GM18511 (cell line): ENCODE data around the gene LMO3.

Source experiments
- ATAC-seq: cut with Tn5 transposase; IDR thresholded peaks from one replicate; pipeline ENCODE4 v1.9.1; 2021; ENCODE audit warnings: mild to moderate bottlenecking, moderate library complexity; ENCODE audit not compliant: unreplicated experiment

The LMO3 gene

DNA sequence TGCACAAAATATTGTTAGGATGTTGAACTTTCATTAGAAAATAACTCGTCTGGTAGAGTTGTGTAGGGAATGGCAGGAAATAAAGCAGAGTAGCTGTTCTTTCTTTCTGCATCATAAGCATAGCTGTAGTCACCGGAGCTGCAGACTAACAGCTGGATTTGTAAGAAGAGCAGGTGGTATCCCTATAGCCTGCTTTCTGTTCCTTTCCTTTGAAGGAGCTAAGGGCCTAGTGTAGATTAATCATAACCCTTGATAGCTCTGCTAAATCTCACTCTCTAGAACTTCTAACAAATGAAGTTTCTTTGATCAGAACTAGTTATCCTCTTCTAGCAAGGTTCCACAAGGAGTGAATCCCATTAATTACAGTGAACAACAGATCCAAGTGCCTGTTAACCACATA is 3.5 kb downstream of the LMO3 start:
- ATAC-seq, result no peak

DNA sequence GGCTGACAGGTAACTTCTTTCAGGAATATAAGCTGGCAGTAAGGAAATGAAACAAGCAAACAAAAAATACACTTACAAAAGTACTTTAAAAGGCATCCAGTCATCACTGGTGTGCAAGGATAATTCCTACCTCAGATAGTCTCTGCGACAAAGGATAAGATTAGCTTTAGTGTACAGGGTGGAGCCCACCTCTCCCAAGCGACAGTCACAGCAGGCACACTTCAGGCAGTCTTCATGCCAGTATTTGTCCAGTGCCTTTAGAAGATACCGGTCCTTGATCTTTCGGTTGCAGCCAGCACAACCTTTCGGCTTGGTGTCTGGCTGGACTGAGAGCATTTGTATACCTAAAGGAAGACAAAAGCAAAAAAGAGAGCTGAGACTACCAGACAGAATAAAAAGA is 5.4 kb downstream of the LMO3 start:
- no peak for ATAC-seq

DNA sequence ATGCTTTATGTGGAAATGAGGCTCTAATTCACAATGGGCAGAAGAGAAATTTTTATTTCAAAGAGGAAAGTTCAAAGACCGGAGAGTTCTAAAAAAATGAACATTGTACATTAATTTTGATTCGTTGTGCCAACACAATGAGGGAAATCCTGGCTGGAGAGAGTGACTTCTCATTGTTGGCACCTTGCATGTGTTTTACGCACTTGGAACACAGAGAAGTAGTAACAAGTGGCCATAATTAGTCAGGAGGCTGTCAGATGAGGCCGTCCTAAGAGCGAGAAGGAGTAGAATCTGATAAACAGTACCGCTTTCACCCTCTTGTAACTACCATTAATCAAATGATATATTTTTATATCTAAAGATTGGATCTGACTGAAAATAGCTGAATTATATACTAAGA is 6.9 kb downstream of the LMO3 start:
- no peak for ATAC-seq

DNA sequence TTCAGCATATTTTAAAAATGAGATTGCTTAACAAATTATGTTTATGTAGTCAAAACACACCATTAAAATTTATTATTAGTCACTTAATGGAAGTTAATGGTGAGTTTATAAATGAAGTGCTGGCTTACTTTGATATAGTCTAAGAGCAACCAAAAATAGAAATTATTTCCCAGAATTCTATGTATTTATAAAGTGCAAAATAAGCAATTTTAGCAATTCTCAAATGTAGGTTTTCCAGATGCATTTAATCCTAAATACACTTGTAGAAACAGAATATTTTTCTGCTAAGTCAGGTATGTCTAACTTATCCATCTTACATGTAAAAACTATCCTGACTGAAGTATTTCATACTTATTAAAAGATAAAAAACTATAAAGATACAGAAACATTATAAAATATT is 11.2 kb downstream of the LMO3 start:
- ATAC-seq, result no peak

DNA sequence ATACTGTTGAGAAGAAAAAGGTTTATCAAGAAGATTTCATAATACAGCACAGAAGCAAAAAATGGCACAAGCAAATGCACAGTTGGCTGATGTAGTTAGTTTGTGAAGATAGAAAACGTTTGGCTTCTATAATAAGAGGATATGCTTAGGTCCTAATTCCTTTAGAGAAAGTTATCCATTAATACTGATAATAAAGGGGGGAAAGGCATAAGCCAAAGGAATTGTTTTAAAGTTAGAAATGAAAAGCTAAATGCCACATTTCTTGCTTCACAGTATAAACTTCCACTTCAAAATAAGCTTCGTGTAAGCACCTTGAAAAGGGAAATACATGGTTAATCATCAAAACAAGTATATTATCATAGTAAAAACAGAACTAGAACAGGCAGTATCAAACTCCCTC is 12.4 kb downstream of the LMO3 start:
- ATAC-seq, result no peak

DNA sequence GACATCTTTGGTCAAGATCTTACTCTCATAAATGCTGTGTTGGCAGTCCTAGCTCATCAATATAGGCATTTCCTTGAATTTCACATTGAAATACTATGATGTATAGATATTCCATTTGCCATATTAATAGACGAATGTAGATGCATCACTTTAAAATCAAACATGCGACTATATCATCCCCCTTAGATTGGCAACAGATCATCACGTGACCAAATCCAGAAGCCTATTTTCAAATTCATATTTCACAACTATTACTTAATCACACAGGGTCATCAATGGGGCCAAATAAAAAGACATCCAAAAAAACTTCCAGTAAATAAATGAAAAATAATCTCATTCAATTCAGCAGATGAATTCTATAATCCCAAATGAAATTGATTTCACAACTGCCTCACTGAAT is 15.3 kb downstream of the LMO3 start:
- no peak for ATAC-seq

DNA sequence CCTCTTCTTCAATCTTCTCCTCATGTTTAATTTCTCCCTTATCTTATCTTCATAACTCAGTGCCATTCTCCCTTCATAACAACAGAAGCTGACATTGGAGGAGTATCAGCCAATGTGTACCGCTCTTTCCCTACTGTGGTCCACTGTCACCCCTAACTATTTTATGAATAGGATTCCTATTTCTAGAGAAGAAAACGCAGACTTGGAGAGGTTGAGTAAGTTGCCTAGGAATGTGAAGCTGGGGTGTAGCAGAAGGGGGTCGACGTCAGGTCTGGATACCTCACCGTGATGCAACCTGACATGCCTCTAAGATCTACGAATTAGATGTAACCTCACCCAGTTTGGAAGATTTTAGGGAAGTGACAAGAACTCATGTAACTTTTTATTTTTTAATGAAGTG is 17.1 kb downstream of the LMO3 start:
- no peak for ATAC-seq

DNA sequence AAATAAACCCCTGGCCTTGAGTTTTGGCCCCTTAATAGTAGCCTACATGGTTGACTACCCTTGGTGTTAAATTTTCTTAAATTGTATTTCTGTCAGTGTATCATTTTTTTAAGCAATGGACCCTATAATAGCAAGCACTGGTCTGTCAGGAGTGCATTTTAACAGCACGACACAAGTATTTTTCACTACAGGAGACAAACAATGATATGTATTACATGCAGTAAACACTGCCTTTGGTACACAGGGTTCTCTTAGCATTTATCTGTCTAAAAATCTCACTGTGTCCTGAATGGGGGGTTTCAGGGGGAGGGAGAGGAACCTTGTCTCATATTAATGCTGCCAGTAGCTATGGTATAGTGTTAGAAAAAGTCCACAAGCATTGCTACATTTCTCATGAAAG is 18.4 kb downstream of the LMO3 start:
- ATAC-seq, result no peak

DNA sequence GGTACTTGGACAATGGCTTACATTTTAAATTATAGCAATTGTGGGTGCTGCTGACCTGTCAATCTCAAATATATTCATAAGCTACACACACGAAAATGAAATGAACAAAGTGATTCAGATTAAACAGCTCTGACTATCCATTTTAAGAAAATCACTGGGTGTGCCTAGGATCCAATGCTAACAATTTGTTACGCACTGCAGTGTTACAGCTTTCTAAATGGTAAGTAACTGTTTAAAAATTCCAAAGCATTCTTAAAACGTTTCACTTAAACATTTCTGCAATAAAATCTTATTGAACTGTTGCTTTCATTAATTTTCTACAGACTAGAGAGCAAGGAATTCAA is 18.9 kb downstream of the LMO3 start:
- ATAC-seq, result no peak

DNA sequence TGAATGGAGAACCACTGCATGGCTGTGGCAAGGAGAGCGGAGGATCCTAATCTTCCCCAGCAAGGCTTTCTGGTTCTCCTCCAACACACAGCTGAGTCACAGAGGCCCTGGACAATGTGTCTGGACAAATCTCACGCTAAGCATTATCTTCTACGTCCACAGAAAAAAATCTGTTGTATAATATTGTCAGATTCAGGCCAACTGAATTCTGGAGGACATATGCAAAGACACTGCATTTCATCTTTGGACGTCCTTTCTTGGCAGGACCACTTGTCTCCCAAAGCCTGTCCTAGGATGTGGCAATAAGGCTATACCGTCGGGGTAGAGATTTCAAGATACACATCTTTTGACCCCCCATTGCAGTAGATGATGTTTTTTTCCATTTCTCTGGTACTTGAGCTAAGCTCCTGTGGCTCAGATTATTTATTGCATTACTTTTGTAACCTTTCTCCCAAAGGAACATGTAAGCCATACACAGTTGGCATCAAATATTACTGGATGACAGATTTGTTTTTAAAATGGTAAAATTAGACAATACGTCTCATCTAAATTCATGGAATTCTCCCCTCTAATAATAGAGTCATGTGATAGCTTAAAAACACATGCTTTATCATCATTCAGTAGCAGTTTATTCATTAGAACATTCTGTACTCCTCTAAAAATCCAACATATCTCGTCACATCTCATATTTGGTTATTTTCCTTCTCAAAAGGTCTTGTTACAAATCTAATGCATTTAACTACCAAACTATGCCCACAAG is 19.4 kb downstream of the LMO3 start:
- ATAC-seq, result no peak

DNA sequence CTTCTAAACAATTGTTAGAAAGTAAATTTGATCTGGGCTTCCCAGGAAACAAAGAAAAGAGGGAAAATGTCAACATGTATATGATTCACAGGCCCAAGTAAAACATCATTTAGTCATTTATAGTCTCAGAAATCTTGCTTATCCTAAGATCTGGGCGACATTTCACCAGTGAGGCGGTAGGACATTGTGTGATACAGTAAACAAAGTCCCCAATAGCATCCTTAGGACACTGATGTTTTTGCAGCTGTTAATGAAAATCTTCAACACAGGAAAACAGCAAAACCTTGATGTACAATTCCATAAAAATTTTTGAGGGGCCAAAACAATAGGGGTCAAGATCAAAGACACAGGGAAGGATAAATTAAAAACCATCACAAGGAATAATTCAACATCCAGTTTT is 20.2 kb downstream of the LMO3 start:
- no peak for ATAC-seq

DNA sequence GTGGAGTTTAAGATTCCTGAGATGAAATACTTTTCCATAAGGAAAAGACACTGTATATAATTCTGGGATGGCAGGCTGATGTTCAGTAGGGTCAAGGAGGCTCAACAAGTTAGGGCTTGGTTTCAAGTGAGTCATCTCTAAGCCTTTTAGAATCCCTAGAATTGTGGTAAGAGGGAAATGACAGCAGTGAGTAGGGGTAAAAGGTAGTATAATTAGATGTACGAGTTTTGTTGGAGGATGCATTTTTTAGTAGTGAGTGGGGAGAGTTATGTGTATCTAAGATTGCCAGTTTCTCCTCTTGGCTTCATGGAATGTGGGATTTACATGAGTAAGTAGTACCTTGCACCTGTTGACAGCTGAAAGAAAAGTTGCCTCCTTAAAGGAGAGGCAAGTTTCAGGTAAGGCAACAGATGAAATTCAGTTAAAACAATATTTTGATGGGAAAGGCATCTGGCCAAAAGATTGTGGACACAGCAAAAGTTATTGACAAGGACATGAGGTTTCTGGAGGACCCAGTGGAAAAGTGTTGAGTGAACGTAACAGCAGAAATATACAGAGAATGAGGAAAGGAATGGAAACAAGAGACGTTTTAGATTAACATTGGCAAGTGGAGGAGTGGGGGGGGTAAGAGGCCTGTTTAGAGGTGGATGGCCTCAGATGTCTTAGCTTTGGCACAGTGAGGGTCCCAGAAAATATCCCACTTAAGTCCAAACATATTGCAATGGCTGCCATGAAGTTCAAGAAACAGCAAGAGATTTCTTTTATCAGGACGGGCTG is 21.8 kb downstream of the LMO3 start:
- ATAC-seq, result no peak

DNA sequence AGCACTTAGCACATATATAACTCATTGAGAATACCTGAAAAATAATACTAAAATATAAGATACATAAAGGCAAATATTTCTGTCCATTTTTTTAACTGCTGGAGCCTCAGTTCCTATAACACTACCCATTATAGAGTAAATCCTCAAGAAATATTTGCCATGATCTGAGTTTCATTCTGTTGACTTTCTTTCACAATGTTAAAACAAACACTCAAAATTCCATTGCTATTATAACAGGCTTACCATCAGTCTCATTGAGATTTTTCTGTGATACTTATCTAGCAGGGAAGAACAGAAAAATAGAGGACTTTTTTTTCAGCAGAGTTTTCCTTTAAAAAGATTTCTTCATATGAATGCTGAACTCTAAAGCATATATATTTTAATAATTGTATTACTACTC is 24.5 kb downstream of the LMO3 start:
- ATAC-seq, result no peak

DNA sequence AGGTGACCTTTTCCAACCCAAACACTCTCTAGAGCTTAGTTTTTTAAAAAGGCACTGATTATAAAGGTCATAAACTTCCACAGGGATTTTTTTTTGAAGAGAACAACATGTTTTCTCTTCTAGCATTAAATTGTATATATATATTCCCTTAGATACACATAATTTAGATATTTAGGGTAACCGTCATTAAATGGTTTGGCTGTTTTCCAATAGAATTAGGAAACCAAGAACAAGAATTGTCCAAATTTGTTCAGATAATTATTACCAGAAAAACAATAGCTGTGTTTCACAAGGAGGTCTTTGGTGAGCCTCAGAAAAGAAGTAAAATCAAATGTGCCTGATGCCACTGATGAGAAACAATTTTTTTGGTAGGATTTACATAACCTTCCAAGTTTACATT is 26.9 kb downstream of the LMO3 start:
- no peak for ATAC-seq

DNA sequence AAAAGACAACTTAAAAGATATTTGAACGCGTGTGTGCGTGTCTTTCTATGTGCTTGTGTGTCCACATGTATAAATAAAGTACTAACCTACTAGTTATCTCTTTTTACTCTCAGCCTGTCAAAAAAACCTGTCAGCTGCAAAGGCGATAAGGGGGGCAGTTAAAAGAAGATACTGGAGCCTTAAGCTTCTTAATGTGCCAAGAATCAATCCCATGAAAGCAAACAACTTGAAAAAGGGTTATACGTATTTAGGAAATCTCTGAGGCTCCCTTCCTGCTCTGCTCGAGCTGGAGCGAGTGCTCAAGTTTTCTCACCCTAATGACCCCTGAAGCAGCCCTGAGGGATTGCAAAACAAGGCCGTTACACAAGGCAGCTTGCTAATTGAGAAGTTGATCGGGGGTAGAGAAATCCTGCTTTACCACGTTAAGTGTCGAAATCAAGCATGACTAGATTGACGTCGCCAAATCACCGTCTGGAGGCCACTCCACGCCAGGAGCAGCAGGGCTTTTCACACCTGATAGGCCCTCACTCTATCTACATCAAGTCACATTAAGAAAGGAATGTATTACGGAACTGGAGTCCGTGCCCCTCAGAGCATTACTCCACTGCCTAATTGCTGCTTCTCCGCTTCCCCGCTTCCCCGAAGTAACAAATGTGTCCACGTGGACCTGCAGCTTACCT is 32.4 kb downstream of the LMO3 start:
- ATAC-seq, result no peak

DNA sequence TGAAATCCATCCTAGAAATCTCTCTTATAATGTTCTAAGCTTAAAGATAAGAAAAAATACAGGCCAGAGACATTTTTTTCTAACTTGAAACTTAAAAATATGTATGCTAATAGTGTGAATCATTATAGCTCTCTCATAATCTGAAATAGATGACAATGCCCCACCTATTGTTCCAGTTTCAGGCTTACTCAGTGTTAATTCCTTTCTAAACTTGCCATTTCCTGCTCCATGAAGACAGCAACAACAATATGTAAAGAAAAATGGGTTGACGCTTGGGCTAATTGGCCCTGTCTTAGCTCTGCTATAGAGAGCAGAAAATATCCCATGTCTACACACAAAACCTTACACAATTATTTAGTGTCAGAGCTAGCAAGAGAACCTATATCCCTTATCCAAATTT is 37.1 kb downstream of the LMO3 start:
- ATAC-seq, result peak; percentile 97

DNA sequence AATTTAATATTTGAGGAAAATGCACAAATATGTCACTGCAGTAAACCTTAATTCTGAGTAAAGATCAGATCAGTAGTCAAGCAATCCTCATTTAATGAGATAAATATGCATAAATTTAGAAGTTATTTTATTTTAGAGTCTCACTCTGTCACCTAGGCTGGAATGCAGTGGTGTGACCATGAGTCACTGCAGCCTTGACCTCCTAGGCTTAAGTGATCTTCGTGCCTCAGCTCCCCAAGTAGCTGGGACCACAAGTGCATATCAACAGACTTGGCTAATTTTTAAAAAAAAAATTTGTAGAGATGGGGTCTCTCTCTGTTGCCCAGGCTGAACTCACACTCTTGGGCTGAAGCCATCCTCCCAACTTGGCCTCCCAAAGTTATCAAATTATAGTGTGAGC is 41.3 kb downstream of the LMO3 start:
- no peak for ATAC-seq

DNA sequence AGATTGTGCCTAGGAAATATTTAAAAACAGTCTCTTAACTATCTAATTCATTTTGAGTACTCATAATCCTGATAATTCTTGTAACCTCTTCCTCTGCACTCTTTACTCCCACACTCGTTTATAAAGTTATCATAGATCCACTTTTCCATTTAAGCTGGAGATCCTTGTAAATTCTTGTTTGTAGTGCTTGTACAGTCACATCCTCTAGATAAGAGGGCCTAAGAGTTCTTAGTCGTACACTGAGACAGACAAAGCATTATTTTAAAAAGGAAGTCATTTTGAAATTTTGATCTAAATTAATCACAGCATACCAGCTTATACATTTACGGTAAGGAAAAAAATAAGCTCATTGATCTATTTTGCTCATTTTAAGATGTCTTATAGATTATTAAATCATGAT is 42.5 kb downstream of the LMO3 start:
- ATAC-seq, result no peak

DNA sequence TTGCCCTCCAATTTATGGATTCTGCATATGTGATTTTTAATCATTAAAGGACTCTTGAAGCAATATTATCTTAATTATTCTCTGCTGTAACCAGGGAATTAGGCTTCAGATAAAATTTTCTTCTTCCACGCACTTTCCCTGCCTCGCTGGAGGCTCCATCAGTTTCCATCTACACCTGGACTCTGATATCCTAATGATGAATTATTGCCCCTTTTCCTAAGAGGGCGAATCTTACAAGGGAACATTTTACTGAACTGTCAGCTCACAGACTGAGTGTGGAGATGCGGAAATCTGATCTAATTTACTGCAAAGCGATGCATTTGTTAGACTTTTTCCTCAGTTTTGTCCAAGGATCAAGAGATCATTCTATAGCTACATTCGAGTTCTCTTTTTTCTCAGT is 43.0 kb downstream of the LMO3 start:
- no peak for ATAC-seq

DNA sequence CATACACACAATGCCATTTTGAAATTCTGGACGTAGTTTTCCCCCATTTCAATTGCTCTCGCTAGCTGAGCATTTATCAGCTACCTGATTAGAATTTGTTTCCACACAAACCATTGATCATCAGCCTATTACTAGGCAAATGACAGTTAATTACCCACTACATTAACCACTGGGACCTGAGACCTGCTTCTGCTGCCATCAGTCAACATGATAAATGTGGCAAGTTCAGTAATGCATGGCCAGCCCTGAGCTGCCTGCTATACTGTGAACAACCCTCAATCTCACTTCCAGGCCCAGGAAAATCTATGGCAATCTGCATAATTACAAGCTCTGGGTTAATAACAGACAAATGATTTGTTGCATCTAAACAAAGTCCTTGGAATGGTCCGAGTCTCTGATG is 43.5 kb downstream of the LMO3 start:
- ATAC-seq, result no peak

DNA sequence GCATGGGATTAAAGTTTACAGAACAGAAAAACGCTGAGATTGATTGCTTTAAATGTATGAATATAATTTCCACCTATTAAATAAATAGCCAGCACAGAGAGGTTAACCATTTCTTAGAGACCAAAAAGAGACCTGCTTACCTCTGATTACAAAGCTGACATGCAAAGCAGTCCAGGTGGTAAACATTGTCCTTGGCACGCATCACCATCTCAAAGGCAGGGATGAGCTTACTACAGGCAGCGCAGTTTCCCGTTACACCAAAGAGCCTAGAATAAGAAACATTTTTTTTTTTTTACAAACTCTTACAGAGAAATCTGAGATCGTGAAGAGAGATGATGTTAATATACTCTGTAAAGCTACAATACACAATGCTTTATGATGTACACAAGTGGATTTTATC is 45.7 kb downstream of the LMO3 start:
- ATAC-seq, result no peak

DNA sequence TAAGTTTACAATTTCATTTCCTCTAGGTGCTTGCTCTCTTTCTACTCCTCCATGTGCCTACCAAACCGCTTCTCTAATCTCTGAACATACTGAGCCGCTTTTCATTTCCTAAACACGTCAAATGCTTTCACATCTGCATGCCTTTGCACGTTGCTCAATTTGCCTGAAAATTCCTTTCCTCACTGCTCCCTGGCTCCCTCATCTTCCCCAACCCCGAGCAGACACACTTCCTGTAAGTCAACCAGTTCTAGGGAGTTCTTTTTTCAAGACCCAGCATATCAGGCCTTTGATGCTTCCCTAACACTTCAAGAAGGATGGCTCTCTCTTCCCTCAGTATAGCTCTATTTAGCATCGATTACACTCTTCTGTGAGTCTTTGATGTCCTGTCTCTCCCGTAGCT is 50.3 kb downstream of the LMO3 start:
- ATAC-seq, result no peak
